ENCODE data around the gene SLC5A5.
A peak's percentile ranks its signal among the peaks of the same experiment; 100 is the strongest.

The SLC5A5 gene

DNA sequence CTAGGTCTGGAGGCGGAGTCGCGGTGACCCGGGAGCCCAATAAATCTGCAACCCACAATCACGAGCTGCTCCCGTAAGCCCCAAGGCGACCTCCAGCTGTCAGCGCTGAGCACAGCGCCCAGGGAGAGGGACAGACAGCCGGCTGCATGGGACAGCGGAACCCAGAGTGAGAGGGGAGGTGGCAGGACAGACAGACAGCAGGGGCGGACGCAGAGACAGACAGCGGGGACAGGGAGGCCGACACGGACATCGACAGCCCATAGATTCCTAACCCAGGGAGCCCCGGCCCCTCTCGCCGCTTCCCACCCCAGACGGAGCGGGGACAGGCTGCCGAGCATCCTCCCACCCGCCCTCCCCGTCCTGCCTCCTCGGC is at the start of gene SLC5A5:
TSS of gene SLC5A5 (plus strand) at position 68 of the 373 bp plus-strand sequence. CDS start 375 bp downstream, outside the sequence.
- DNase-seq, result no peak

DNA sequence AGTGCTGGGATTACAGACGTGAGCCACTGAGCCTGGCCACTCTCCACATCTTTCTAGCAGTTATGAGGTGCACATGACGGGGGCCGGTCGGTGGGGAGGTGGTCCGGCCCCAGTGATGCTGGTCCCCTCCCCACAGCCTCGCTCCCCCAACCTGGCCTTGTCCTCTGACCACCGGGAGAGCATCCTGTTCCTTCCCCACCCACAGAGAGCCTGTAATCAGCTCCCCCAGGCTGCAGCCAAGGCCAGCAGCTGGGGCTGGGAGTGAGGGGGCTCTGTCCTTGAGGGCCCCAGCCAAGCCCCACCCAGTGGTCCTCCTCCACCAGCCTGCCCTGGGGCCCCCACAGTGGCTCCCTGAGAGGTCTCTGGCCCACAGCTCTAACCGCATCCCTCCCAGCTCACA is 47.4 kb upstream of the SLC5A5 start:
- DNase-seq, result no peak

DNA sequence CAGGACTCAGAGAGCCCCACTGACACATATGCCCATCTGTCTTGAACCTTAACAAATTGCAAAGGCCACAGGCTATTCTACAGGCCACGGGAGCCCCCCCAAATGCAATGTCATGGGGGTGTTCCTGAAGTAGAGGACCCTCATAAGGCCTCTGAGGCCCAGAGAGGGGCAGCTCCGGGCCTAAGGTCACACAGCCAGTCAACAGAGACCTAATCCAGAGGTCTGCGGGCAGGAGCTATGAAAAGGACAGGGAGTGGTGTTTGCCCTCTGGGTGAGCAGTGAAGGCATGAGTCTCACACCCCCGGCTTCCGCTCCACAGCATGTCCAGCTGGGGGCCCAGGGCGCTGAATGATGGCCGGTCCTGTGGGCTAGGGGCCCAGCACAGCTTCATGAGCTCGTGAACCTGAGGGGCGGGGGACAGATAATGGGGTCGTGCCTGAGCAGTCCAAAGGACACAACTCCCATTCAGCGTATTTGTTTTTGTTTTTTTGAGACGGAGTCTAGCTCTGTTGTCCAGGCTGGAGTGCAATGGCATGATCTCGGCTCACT is 45.2 kb upstream of the SLC5A5 start:
- no peak for DNase-seq

DNA sequence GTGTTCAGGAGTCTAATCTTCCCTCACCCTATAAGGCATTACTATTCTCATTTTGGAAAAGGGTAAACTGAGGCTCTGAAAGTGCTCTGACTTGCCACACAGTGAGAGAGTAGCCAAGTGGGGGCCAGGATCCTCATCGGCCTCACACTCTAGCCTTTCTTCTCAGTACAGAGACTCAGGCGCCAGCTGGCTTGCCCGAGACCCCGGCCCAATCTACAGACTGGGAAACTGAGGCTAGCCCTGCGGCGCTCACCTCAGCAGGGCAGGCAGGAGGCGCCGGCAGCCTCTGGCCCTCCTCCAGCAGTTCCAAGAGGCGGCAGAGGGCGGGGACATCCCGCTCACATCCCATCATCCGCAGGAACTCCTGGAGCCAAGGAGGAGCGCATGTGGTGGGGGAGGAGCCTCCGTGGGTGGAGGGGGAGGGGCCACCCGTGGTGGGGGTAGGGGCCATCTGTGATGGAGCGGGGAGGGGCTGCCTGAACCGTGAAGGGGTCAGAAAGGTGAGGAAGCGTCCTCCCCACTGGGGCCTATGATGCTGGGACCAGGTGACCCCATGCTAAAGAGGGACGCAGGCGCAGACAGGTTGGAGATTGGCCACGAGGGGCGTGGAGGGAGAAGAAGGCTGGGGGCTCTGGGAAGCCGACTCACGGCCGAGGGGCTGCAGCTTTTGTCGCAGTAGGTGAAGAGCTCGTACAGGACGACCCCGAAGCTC is 41.7 kb upstream of the SLC5A5 start:
- DNase-seq, result peak; percentile 56

DNA sequence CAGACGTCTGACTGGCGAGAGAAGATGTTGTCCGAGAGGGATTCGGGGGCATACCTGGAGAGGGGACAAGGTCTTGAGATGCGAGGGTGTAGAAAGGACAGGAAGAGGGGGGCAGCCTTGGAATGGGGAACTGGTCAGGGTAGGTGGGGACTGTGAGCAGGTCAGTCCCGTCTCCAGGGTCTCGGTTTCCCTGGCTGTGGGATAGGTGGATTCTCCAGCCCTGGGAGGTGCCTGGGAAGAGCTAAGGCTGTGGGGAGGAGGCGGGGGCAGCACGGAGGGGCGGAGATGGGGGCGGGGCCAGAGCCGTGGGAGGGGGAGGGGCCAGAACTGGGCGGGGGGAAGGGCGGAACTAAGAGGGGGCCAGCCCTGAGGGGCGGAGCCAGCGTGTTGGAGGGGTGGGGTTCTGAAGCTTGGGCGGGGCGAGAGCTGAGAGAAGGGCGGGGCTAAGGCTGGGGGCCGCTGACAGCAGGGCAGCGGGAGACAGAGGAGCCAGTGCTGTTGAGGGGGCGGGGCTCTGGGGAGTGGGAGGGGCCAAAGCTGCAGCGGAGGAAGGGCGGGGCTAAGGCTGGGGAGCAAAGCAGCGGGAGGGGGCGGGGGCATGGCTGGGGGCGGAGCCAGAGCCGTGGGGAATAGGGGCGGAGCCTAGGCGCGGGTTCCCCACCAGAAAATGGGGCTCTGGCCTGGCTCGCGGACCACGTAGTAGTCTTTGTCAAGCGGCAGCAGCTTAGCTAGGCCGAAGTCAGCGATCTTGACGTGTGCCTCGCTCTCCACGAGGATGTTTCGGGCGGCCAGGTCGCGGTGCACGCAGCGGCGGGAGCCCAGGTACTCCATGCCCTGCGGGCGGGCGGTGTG is 41.0 kb upstream of the SLC5A5 start:
- peak; percentile 89 for DNase-seq

DNA sequence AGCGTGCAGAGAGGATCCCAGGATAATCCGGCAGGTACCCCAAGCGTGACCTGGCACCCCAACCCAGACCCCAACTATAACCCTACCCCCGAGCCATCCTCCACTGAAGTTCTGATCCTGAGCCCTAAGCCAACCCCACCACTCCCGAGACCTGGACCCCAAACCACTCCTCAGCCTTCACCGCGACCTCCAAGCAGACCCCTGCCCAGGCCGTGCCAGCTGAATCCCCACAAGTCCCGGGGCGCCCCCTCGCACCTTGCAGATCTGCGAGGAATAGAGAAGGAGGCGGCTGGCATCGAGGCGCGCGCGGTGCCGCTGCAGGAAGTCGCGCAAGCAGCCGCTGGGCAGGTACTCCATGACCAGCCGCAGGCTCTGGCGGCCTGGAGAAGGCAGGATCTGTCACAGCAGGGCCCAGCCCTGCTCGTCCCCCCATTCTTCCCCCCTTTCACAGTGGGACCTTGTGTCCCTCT is 40.3 kb upstream of the SLC5A5 start:
- no peak for DNase-seq

DNA sequence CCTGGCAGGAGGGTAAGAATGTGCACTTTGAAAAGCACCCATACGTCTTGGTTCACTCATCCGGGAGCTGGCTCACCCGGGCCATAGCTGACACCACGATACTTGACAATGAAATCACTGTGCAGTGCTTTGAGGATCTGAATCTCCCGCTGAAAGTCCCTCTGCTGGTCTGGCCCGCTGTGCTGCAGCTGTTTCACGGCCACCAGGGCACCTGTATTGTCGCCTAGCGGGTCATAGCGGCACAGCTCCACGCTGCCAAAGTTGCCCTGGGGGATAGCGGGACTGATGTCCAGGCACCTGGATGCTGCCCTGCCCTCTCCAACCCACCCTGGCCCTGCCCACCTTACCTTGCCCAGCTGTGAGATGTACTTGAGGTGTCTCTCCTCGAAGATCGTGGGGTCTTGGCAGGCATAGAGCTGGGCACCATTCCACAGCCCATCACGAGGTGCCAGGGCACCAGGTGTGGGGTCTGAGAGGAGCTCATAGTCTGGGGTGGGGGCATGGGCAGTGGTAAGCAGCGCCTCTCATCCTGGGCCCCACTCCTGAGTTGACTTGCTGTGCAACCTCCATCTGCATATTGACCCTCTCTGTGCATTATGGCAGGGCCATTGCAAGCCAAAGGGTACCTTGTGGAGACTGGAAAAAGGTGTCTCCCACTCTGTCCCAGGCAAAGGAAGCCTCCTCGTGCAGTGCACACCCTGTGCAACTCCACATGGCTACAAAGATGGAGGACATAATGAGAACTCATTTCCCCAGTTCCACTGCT is 39.1 kb upstream of the SLC5A5 start:
- no peak for DNase-seq

DNA sequence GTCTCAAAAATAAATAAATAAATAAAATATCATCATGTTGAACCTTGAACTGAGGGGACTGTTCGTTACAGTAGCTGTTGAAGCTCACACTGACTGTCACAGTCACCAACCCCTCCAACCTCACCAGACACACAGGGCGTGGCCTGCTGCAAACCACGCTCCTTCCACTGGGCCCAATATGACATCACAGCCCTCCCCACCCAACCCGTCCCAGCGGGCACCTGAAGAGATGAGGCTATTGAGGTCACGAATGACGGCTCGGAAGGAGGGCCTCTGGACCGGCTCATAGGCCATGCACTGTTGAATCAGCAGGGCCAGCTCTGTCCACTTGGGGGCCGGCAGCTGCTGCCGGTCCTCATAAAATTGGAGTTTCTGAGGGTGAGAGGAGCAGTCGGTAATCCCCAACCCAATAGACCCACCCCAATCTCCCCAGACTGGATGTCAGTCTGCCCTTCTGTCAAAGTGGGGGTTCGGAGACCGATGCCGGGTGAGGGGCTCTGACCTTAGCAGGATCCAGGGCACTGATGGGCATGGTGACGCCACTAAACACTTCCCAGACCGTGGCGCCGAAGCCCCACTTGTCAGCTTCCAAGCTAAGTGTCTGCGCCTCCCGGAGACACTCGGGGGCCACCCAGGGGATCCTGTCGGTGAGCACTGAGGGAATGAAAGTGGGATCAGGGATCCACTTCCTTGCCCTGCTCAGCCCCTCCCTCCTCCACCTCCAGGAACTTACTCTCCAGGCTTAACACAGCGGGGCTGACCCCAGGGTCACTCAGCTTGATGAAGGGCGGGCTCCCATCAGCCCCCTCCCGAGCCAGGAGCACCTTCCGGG is 37.2 kb upstream of the SLC5A5 start:
- DNase-seq, result no peak

DNA sequence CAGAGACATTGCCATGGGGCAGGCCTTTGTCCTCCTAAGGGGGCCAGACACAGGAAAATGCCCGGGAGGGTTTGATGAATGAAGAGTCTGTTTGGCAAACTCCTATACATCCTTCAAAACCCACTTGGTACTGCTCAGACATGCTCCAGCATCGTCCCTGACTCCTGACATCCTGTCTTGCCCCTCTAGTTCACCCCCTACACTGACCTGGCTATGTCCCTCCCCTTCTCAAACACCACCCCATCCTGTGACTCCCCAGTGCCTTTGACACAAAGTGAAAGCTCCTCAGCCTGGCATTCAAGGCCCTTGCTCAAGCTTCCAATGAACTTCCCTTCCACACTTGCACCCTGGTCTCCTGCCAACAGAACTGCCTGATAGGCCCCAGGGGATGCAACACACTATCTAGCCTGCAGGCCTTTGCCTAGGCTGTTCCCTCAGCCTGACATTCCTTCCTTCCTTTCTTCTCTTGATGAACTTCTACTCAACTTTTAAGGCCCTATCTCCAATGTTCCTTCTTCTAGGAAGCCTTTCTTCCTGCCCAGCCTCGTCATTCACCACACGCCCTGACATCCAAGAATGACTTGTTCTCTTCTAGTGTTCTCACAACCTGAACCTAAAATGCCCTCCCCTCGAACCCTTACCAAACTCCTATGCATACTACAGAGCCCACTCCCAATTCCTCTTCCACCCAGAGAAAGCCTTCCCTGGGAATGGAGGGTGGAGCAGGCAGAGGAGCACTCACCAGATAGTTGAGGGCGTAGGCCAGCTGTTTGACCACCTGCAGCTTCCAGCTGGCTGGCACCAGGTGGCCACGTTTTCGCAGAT is 36.4 kb upstream of the SLC5A5 start:
- no peak for DNase-seq

DNA sequence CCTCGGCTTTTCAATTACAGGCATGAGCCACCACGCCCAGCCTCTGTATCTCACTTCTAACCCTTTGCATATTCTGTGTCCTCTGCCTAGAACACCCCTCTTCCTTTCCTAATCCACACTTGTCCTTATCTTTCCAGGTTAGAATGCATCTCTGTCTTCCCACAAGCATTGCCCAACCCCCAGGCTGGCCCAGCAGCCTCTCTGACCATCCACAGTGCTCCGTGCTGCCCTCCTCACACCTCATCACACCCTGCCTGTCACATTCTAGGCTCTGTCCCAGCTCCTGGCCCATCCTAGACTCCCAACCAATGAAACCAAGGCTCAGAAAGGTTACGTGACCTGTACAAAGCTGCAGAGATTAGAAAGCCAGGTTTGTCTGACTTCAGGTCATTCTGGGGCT is 35.2 kb upstream of the SLC5A5 start:
- no peak for DNase-seq

DNA sequence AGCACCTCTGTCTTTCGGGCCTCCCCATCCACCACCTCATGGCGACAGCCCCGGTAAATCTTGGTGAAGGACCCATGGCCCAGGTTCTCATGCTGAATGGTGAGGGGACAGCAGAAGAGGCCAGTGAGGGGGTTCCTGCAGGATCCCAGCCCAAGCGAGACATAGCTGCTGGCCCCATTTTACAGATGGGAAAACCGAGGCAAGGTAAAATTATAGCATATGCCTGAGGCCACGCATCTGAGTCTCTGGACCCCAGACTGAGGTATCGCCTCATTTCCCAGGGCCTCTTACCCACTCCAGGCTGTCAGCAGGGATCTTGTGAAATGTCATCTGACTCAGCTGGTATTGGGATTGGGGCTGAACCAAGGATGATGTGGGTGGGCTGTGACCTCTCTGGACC is 33.8 kb upstream of the SLC5A5 start:
- no peak for DNase-seq

DNA sequence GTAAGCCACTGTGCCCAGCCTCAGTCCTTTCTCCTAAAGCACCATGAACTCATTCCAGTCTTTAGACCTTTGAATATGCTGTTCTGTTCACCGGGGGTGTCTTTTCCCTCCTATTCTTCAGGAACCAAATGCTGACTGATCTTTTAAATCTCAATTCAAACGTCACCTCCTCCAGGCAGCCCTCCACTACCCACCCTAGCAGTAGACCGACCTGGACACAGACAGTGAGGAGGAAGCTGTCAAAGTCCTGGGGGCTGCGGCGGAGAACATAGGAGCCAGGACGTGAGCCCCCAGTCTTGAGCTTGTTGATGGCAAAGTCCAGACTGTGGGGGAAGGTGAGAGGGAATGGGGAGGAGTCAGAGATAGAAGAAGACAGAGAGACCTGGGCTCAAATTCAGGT is 31.7 kb upstream of the SLC5A5 start:
- no peak for DNase-seq

DNA sequence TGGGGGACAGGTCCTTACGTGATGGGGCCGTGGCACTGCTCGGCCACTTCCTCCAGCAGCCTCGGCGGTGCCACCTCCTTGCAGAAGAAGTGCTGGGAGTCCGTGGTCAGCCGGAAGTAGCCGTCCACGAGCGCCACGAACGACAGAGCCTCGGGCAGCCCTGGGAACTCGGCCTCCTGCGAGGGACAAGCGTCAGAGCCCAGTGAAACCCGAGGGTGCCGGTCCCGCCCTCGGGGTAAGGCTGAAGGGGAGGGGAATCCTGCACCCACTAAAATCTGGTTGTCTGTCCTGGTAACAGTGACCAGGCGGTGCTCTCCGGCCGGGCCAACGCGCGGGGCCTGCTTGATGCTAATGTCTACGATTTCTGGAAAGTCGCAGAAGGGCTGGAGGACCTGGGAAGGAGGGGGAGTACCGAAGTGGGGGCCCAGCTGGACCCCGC is 30.4 kb upstream of the SLC5A5 start:
- DNase-seq, result no peak

DNA sequence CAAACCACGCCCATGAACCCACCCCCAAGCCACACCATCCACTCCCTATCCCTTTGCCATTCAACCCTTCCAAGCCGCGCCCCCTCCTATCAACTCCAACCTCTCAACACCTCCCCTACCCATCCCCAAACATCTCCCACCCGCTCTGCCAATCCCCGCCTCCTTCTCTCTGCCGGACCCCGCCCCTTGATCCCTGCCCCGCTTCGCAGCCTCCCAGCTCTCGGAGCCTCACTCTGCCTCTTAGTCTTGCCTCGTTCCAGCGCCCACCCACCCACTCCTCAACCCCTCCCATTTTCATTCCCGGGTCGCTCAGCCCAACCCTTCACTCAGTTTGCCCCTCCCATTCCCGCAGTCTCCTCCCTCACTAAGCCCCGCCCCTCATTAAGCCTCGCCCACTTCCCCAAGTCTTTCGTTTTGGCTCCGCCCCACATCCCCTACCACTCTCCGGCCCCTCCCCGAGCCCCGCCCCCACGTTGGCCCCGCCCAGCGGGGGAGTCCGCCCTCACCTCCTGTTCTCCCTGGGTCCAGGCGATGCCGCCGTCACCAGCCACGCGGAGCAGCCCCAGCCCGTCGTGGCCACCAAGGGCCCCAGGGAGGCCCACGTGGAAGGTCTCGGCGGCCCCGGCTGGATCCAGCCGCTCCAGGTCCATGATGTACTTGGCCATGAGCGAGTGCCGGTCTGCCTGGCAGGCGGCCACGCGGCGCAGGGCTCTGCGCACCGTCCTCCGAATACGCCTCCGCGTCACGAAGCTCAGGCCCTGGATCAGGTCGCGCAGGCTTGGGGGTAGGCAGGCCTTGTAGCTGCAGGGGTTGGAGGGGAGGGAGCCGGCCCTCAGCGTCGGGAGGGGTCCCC is 29.7 kb upstream of the SLC5A5 start:
- DNase-seq, result peak; percentile 94

DNA sequence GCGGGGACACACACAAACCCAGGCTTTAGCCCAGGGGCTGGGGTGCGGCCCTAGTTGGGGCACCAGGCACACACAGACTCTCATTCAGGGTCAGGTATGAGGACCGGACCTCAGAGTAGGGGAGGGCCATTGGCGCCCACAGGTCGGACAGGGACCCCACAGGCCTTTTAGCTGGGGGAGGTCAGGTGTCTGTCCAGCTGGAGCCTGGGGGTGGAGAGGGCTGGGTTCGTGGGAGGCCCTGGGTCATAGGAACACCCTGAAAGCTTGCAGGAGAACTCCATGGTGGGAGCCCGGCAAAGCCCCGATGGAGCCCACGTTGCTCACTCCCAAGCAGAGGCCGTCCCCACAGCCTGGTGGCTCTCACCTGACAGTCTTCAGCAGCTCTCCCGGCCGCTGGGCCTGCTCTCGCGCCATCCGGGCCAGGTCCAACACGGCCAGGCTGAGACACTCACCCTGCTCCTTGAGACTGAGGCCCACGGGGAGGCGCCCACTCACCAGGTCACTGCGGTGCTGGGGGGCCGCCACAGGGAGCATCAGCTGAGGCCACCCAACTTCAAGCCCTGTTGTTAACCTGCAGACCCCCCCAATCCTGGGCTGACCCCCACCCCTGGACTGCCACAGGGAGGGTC is 29.0 kb upstream of the SLC5A5 start:
- no peak for DNase-seq

DNA sequence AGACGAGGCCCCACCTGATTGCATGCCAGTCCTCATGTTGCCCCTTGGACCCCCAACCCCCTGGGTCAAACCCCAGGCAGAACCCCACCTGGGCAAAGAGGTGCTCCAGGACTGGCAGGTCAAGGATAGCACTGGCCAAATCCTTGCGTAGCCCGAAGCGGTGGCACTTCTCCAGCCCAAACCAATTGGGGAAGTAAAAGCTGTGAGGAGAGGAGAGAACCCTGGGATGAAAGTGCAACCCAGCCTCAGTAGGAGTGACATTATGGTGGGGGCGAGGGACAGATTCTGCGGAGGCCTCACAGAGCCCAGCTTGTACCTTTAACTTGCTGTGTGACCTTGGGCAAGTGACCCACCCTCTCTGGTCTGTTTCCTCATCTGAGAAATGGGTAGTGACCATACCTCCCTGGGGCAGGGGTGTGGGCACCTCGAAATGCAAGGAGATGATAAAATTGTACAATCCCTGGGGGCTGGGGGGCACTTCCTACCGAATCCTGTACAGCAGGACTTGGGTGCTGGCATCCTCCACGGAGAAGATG is 28.4 kb upstream of the SLC5A5 start:
- DNase-seq, result no peak

DNA sequence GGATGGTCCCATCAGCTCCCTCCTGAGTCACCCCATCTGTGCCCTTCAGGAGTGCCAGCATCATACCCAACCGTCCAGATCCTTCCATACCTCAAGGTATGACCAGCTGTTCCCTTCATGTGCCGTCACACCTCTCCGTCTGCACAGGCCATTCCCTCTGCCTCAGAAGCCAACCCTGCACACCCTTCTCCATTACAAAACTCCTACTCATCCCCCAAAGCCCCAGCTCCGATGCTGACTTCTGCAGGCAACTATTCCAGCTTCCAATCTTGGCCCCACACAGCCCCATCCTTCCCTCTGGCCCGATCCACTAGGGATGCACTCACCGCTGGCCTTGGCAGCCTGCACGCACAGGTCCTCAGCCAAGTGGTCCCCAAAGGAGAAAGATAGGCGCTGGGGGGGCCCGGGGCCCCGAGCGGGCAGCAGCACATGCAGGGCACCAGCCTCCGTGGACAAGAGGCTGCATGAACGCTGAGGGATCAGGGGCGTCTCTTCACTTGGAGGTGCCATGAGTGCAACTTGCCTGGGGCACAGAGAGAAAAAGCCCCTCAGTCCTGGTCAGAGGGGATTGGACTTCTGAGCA is 27.7 kb upstream of the SLC5A5 start:
- no peak for DNase-seq

DNA sequence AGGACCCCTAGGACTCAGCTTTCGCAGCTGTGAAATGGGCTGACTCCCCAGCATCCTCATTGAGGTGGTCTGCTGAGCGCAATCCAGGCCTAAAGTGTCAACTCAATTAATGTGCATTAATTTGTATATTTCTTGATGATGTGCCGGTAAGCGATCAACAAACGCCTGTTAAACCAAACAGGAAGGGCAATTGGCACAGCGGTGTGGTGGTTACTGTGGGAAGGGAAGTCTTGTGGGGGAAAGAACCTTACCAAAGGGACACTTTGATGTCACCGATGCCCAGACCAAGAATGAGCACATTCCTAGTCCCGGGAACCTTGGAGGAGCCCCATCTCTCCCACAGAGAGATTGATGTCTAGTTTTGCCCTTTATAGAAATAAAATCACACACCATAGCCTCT is 25.6 kb upstream of the SLC5A5 start:
- no peak for DNase-seq
